ENCODE measurements around the gene HMSD.
"Not testable (repeated sequence)": the region's sequence is repeated elsewhere in the genome, so short reads cannot be mapped to it uniquely, and the experiment has no call there.

The HMSD gene

GRCh38 chr18:63949068-63949737, at the start of gene HMSD:
HMSD (plus strand) TSS chr18:63949301; CDS start chr18:63953456, 4,155 bp downstream.
- peak in 1 of 2 experiments; percentile 53 for DNase-seq

- DNase-seq = no peak
Observed at GRCh38 chr18:63903851-63904570, 45.1 kb upstream of the HMSD start.

DNA sequence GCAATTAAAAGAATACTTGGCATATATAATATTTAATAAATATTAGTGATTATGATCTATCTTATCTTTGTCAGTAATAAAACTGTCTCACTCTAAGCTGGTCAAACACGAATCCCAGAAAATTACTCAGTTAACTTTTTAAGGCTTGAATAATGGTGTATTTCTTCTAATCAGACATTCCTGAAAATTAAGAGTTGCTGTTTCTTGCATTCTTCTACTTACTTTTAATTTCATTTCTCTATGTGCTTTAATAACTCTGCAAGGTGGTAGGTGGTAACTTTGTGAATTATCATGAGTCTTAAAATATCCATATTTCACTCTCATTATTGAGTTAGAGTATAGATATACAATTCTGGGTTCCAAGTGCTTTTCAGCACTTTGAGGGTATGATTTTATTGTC, 44.4 kb upstream of the HMSD start:
- DNase-seq = no peak

GRCh38 chr18:63905361-63905760, 43.7 kb upstream of the HMSD start:
- DNase-seq = no peak

- DNase-seq = no peak
Observed at GRCh38 chr18:63906056-63906455, 43.0 kb upstream of the HMSD start.

DNA sequence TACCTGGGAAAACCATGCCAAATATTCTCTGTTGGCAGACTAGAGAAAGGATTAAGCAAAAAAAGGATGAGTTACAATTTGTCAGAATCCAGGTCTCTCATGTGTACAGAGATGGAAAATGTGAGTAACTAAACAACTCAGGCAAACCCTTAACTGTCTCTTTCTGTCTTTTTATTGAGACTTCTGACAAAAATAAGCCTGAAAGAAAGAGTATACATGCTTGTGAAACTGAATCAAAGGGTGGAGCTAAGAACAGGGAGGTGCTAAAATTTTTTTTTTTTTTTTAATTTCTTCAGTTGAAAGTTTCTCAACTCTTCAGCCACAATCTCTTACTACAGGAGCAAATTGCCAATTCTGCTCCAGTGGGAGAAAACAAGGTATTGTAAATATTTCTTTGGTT, 41.4 kb upstream of the HMSD start, which contains the start of gene SERPINB10:
Gene SERPINB10 (plus strand): TSS at position 295 of the 400 bp plus-strand sequence. CDS start 7,553 bp downstream, outside the sequence.
- DNase-seq = no peak

DNA sequence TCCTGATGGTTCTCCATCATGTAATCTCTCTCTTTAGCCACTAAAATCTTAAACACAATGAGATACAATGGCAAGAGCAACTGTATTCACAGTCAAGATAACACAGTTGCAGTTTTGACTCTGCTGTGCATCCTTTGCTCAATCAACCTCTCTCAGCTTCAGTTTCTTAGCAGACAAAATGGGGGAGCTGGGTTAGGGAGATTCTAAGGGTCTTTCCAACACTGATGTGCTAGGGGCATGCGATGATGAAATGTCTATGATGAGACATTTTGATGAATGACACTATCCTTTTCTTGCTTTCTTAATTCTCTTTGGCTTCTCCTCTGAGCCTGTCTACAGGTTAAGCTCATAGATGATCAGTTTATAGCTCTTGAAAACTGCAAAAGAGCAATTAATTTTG, 40.2 kb upstream of the HMSD start:
- no peak for DNase-seq

GRCh38 chr18:63909870-63910269, 39.2 kb upstream of the HMSD start:
- DNase-seq = no peak

GRCh38 chr18:63917817-63918216, 31.3 kb upstream of the HMSD start:
- no peak for DNase-seq

- no peak for DNase-seq
Observed at GRCh38 chr18:63922049-63922448, 27.1 kb upstream of the HMSD start.

DNA sequence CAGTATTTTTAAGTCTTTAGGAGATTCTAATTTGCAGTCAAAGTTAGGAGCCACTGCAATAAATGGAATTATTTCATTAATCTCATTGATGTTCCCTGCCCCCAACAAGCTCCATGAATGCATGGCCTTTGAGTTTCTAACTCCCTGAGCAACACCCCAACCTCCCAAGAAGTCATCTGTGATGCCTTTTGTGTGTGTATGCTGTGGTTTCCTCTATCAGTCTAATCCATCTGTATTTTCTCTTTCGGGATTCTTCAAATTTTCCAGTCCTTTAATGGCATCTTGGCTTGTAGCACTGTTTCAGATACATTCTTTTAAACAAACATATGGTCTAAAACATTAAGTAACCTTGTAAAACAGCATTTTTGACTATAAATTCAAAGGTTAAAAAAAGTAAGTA, 24.6 kb upstream of the HMSD start:
- no peak for DNase-seq

DNA sequence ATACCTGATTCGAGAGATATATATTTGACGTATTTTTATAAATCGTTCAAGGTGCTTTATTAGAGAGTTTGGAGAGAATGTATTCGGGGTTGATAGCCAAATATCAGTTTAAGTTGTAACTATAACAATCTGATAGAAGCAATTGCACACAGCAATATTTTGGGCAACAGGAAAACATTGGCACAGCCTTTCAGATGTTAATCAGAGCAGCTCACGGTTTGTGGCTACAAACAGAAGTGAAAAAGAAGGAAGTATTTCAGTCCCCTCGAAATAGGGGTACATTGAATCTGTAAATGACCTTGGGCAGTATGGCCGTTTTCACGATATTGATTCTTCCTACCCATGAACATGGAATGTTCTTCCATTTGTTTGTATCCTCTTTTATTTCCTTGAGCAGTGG, 20.8 kb upstream of the HMSD start:
- DNase-seq = no peak

- not testable (repeated sequence) for DNase-seq
Observed at GRCh38 chr18:63929369-63929768, 19.7 kb upstream of the HMSD start.

- no peak for DNase-seq
Observed at GRCh38 chr18:63930773-63931354, 18.2 kb upstream of the HMSD start.

GRCh38 chr18:63936156-63936931, 12.8 kb upstream of the HMSD start:
- DNase-seq = peak; percentile 25 to 41

GRCh38 chr18:63936932-63937393, 12.1 kb upstream of the HMSD start:
- DNase-seq = no peak

DNA sequence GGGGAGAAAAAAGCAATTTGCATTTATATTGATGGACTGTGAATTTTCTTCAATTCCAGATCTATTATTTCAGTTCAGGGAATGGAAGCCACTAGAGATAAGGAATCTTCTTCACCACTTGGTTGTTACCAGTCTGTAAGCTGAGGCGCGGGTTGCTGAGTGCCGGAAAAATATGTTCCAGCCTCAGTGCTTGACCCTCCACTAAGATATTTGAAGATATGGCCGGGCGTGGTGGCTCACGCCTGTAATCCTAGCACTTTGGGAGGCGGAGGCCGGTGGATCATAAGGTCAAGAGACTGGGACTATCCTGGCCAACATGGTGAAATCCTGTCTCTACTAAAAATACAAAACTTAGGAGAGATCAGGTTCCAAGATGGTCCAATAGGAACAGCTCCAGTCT, 9.1 kb upstream of the HMSD start:
- no peak for DNase-seq

DNA sequence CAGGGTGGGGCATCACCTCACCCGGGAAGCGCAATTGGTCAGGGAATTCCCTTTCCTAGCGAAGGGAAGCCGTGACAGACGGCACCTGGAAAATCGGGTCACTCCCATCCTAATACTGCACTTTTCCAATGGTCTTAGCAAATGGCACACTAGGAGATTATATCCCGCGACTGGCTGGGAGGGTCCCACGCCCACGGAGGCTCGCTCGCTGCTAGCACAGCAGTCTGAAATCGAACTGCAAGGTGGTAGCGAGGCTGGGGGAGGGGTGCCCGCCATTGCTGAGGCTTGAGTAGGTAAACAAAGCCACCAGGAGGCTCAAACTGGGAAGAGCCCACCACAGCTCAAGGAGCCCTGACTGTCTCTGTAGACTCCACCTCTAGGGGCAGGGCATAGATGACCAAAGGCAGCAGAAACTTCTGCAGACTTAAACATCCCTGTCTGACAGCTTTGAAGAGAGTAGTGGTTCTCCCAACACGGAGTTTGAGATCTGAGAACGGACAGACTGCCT, 8.5 kb upstream of the HMSD start:
- not testable (repeated sequence) for DNase-seq

DNA sequence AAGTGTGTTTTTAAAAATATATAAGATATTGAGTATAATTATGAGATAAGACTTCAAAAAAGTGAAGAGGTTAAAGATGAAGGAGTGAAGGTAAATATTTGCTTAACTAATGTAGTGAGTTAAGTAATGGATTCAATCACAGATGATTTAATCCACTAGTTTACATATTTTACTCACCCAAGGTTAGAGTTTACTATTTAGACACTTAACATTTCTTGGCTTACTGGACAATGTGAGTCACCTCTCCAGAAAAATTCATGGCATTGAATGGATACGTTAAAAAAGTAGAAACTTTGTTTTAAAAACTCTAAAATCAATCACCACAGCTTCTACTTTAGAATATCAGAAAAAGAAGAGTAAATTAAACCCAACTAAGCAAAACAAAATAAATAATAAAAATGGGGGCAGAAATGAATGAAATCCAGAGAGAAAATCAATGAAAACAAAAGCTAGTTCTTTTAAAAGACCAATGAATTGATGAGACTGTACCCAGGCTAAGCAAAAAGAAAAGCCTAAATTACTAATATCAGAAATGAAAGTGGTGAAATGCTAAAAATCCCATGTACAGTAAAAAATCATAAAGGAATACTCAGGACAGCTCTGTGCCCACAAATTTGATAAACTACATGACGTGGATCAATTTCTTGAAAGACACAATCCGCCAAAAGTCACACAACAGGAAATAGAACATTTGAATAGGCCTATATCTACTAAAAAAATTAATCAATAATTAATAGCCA, 1.9 kb upstream of the HMSD start:
- DNase-seq = no peak

DNA sequence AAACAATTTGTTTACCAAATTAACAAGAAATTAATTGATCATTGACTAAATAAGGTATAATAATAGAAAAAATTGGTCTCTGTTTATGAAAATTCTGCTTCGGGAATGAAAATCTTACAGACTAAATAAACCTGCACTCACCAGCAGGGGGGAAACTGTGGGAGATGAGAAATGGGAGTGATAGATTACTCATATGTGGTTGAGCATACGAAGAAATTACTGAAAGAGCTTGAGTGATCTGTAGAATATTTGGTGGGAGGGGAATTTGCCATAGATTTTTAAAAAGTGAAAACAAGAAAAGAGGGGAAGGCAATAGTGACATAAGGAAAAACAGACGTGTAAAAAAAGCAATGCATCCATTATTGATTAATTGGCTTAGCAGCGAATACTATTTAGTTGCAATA, 2.2 kb downstream of the HMSD start:
- no peak for DNase-seq

DNA sequence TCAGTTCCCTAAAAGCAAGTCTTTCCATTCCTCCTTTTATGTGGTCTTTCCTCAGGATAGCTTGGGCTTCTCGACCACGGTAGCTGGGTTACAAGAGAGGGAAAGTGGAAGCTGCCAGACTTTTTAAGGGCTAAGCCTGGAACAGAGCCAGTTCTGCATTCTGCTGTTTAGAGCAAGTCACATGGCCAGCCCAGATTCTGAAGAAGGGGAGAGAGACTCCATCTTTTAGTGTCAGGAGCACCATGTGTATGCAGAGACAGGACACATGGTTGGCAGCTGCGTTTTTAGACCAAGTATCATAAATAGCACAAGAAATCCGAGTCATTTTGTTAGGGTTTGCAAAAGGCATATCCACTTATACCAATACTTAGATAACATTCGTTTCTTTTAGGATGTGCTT, 4.7 kb downstream of the HMSD start:
- DNase-seq = peak in 1 of 2 experiments; percentile 2

GRCh38 chr18:63956755-63957154, 7.7 kb downstream of the HMSD start:
- no peak for DNase-seq
